ENCODE measurements around the gene ZNF385B.

ZNF385B gene

GRCh38 chr2:179440642-179441251 lies 420.7 kb downstream of the ZNF385B start:
- peak; percentile 47 for DNase-seq (ENCODE audit: low spot score)

- DNase-seq (ENCODE audit: low spot score), result no peak
Measured at GRCh38 chr2:179438654-179439053, 422.8 kb downstream of the ZNF385B start.

- DNase-seq (ENCODE audit: low spot score), result no peak
Measured at GRCh38 chr2:179437430-179437829, 424.0 kb downstream of the ZNF385B start.

- no peak for DNase-seq (ENCODE audit: low spot score)
Measured at GRCh38 chr2:179435566-179435965, 425.8 kb downstream of the ZNF385B start.

GRCh38 chr2:179435000-179435399 lies 426.4 kb downstream of the ZNF385B start:
- DNase-seq (ENCODE audit: low spot score), result no peak

- no peak for DNase-seq (ENCODE audit: low spot score)
Measured at GRCh38 chr2:179434357-179434756, 427.1 kb downstream of the ZNF385B start.

- DNase-seq (ENCODE audit: low spot score), result no peak
Measured at GRCh38 chr2:179432751-179433150, 428.7 kb downstream of the ZNF385B start.

- no peak for DNase-seq (ENCODE audit: low spot score)
Measured at GRCh38 chr2:179429597-179429996, 431.8 kb downstream of the ZNF385B start.

GRCh38 chr2:179429060-179429471 lies 432.3 kb downstream of the ZNF385B start:
- no peak for DNase-seq (ENCODE audit: low spot score)

GRCh38 chr2:179428649-179429048 lies 432.8 kb downstream of the ZNF385B start:
- DNase-seq (ENCODE audit: low spot score), result no peak

- no peak for DNase-seq (ENCODE audit: low spot score)
Measured at GRCh38 chr2:179427065-179427464, 434.3 kb downstream of the ZNF385B start.

GRCh38 chr2:179424571-179424970 lies 436.8 kb downstream of the ZNF385B start:
- no peak for DNase-seq (ENCODE audit: low spot score)

GRCh38 chr2:179422037-179422643 lies 439.3 kb downstream of the ZNF385B start:
- DNase-seq (ENCODE audit: low spot score), result peak; percentile 55

- no peak for DNase-seq (ENCODE audit: low spot score)
Measured at GRCh38 chr2:179417436-179417949, 443.9 kb downstream of the ZNF385B start.

GRCh38 chr2:179412112-179412511 lies 449.3 kb downstream of the ZNF385B start:
- no peak for DNase-seq (ENCODE audit: low spot score)

GRCh38 chr2:179410552-179411356 lies 450.7 kb downstream of the ZNF385B start:
- peak; percentile 54 for DNase-seq (ENCODE audit: low spot score)

GRCh38 chr2:179403624-179404023 lies 457.8 kb downstream of the ZNF385B start:
- DNase-seq (ENCODE audit: low spot score), result no peak

- DNase-seq (ENCODE audit: low spot score), result no peak
Measured at GRCh38 chr2:179393481-179393880, 467.9 kb downstream of the ZNF385B start.
